GM12878 (cell line): ENCODE measurements around the gene RSBN1L. TPM values are rescaled to one million over a fixed set of nuclear protein-coding genes. Genes with fewer than 3 reads are reported as not detected.
A peak's percentile ranks its signal among the peaks of the same experiment; 100 is the strongest.

Experiments
- ATAC-seq: fragments of 200-7000 bp; cut with Tn5 transposase; 3 replicates; pipeline ENCODE4 v1.9.1; 2020; ENCODE audit warnings: mild to moderate bottlenecking, moderate library complexity
- BruUV-seq: library from RNA; stranded (reverse); fragments of 400-500 nt; replicated peaks from 2 replicates; lab custom pipeline; 2021; lab: Mats Ljungman, UMichigan
- CTCF ChIA-PET: fragments of 300-600 bp; sonication (Branson Sonifier 250); formaldehyde crosslinking; extraction: SDS; loops from one replicate; lab custom pipeline; 2021; ENCODE audit warnings: inconsistent platforms; lab: Yijun Ruan, JAX
- POLR2A ChIA-PET: fragments of 350-600 bp; formaldehyde crosslinking; extraction: SDS; loops from one replicate; lab custom pipeline; 2021; ENCODE audit warnings: inconsistent platforms; lab: Charles Lee
- RAD21 ChIA-PET: fragments of 300-600 bp; sonication (Branson Sonifier 250); formaldehyde crosslinking; loops from one replicate; lab custom pipeline; 2023; ENCODE audit warnings: antibody characterized with exemption; ENCODE audit not compliant: unreplicated experiment; lab: Charles Lee
- SMC1A ChIA-PET: fragments of 300-600 bp; sonication (Branson Sonifier 250); formaldehyde crosslinking; loops from one replicate; lab custom pipeline; 2023; ENCODE audit not compliant: unreplicated experiment, uncharacterized antibody; lab: Charles Lee
- DNase-seq: peaks from one replicate; pipeline ENCODE4 v3.0.0-alpha.2; 2011; ENCODE audit warnings: low read depth, low spot score
- FAIRE-seq: peaks from 3 replicates; lab custom pipeline; 2011; peaks lifted over from hg19 to GRCh38; lab: Jason Lieb, UNC
- H2AFZ ChIP-seq: 2 replicates; pipeline ENCODE4 v1.6.0; 2011; ENCODE audit warnings: low read depth, low read length, control low read depth; ENCODE audit not compliant: control insufficient read depth
- H3K27ac ChIP-seq: 2 replicates; pipeline ENCODE4 v1.5.1; 2011; ENCODE audit warnings: control low read depth; ENCODE audit not compliant: control insufficient read depth, insufficient read depth
- H3K27me3 ChIP-seq, 2 experiments: replicated peaks in 1 of 2; 2 replicates each; pipeline versions ENCODE4 v1.6.0 to v1.6.1; 2011; ENCODE audit warnings: low read length in 1 of 2; ENCODE audit not compliant: control insufficient read depth in 2 of 2, insufficient read depth in 2 of 2
- H3K36me3 ChIP-seq, 2 experiments: 2 replicates each; pipeline ENCODE4 v1.5.1; 2011; ENCODE audit warnings: low read length in 1 of 2; ENCODE audit not compliant: control insufficient read depth in 2 of 2, insufficient read depth in 2 of 2
- H3K4me1 ChIP-seq: 2 replicates; pipeline ENCODE4 v1.6.1; 2011; ENCODE audit warnings: mild to moderate bottlenecking, low read length, moderate library complexity, mixed read lengths; ENCODE audit not compliant: control insufficient read depth, insufficient read depth
- H3K4me2 ChIP-seq: 2 replicates; pipeline ENCODE4 v1.6.0; 2011; ENCODE audit warnings: control low read depth; ENCODE audit not compliant: control insufficient read depth, insufficient read depth
- H3K4me3 ChIP-seq: fragments of 200-600 bp; sonication (generic); 2 replicates; pipeline ENCODE4 v1.5.1; 2016
- H3K79me2 ChIP-seq: 2 replicates; pipeline ENCODE4 v1.6.0; 2011; ENCODE audit warnings: low read length; ENCODE audit not compliant: control insufficient read depth, insufficient read depth
- H3K9ac ChIP-seq: 2 replicates; pipeline ENCODE4 v1.8.0; 2011; ENCODE audit warnings: low read length, control low read depth, mixed read lengths; ENCODE audit not compliant: control insufficient read depth, insufficient read depth
- H3K9me3 ChIP-seq: replicated peaks from 3 replicates; pipeline ENCODE4 v1.5.1; 2011; ENCODE audit warnings: mild to moderate bottlenecking, low read length; ENCODE audit not compliant: control insufficient read depth, insufficient read depth
- H4K20me1 ChIP-seq: 2 replicates; pipeline ENCODE4 v1.6.0; 2011; ENCODE audit not compliant: control insufficient read depth, insufficient read depth
- CHD4 ChIP-seq: fragments of 200-600 bp; sonication (generic); IDR thresholded peaks from 2 replicates; pipeline ENCODE4 v1.6.1; 2016; ENCODE audit warnings: mild to moderate bottlenecking
- FOXK2 ChIP-seq: fragments of 450-650 bp; IDR thresholded peaks from 2 replicates; pipeline ENCODE4 v1.6.1; 2017; ENCODE audit warnings: mild to moderate bottlenecking, moderate library complexity
- IKZF2 ChIP-seq, 2 experiments: fragments of 450-650 bp; IDR thresholded peaks; 2 replicates each; pipeline ENCODE4 v1.6.1; 2017; ENCODE audit warnings: mild to moderate bottlenecking in 2 of 2, moderate library complexity in 2 of 2
- NFYB ChIP-seq: IDR thresholded peaks from 2 replicates; pipeline ENCODE4 v1.6.1; 2011; ENCODE audit warnings: low read depth, mild to moderate bottlenecking, low read length, improper control_type of control experiment, moderate library complexity; ENCODE audit not compliant: insufficient read depth
- SIX5 ChIP-seq: IDR thresholded peaks from 2 replicates; pipeline ENCODE4 v1.6.1; 2011; ENCODE audit warnings: mild to moderate bottlenecking, low read depth, low read length, moderate library complexity; ENCODE audit not compliant: severe bottlenecking
- WGBS: methylation state at CpG from one replicate; pipeline ENCODE4 v1.1.6; 2016; ENCODE audit warnings: low lambda C conversion rate; ENCODE audit not compliant: insufficient replicate concordance, insufficient coverage; ENCODE audit errors: missing lambda C conversion rate; 5-methylcytosine and 5-hydroxymethylcytosine counted together
- in situ Hi-C: fragments of 300-500 bp; cut with MboI; formaldehyde crosslinking; loops from 9 replicates; pipeline ENCODE4 v1.14.3; 2018; ENCODE audit warnings: mixed read lengths
- intact Hi-C: fragments of 100-400 bp; cut with micrococcal nuclease; formaldehyde crosslinking; loops from one replicate; pipeline ENCODE4 v1.14.2; 2022; ENCODE audit not compliant: unreplicated experiment
- polyA plus RNA-seq, 11 experiments: library from polyadenylated mRNA; depleted of rRNA in 4 of 11; unstranded in 6 of 11; stranded (reverse) in 5 of 11; fragments of >200 nt; fragmentation: Nextera tagmentation in 4 of 11; fragmentation: Illumina TruSeq in 1 of 11; extraction: Ambion mirVana in 4 of 11; extraction: Trizol in 1 of 11; gene quantifications; 1 replicate in 1 of 11; 2 replicates in 10 of 11; pipeline versions ENCODE4 v1.2.1 to v1.2.3, GENCODE V29; 2011 to 2016; ENCODE audit warnings: inconsistent platforms in 2 of 11, missing spikeins in 2 of 11, low read depth in 1 of 11
- total RNA-seq, 4 experiments: library from RNA; depleted of rRNA in 3 of 4; stranded (reverse); fragments of >200 nt in 3 of 4; fragmentation: Illumina TruSeq in 1 of 4; extraction: Trizol in 1 of 4; gene quantifications; 2 replicates each; pipeline versions ENCODE4 v1.2.1 to v1.2.3, GENCODE V29; 2013 to 2021

RSBN1L gene
- total and polyA plus RNA-seq, 10 of the 15 experiments (the other 5 are each of a cell fraction or from before 2014, with no cell fraction given): 4.5 to 23.7 (median 10.3) TPM

- Histone ChIP-seq H3K4me2 (peak overlapping the region; percentile 44; the same call in 1 of the 2 replicates), H3K9me3 (peaks cover 19% of the 10 kb centered on the region; the same call in 2 of the 3 replicates), H3K27ac (no peak overlapping the region), H3K27me3 (no peaks in the 10 kb centered on the region), H3K9ac (no peak overlapping the region), H3K36me3 (no peaks in the 10 kb centered on the region), H2AFZ (no peak overlapping the region), H4K20me1 (no peaks in the 10 kb centered on the region), H3K79me2 (peaks cover 44% of the 10 kb centered on the region), H3K4me1 (peaks cover 18% of the 10 kb centered on the region), H3K4me3 (no peak overlapping the region)
- TF ChIP-seq FOXK2 (no peak), NFYB (0 out of 2 replicates have a peak, but pooled peaks have one; percentile 19)
- DNase-seq (no peak), ATAC-seq (peak; percentile 17; the same call in 1 of the 3 replicates), FAIRE-seq (no peak)
- no TSS peak for BruUV-seq
- in situ Hi-C loops: no loop called here
- ChIA-PET RAD21 (no interaction called here), SMC1A (interaction anchor here (1.0 to 1.9 kb wide), 2 partner anchors 9 to 15 kb away, joined by 3 to 8 read pairs; no protein-coding TSS in a partner anchor), POLR2A (no interaction called here), CTCF (interaction anchor here (1.6 kb wide), 1 partner anchor 15 kb away, joined by 5 read pairs; no protein-coding TSS in a partner anchor)
- WGBS: 11% methylated on average over 2 of the region's 2 CpGs
- intact Hi-C loops: no loop called here
Observed at GRCh38 chr7:77827999-77828398, 131.7 kb downstream of the RSBN1L start.

GRCh38 chr7:77830649-77831355 is 134.5 kb downstream of the RSBN1L start:
- Histone ChIP-seq H3K27ac (no peak overlapping the region), H3K36me3 (peaks cover 0 to 2% of the 10 kb centered on the region in 2 experiments; a peak in 1 of 4 replicates), H3K9me3 (peaks cover 6% of the 10 kb centered on the region; the same call in 2 of the 3 replicates), H3K4me1 (peaks cover 8% of the 10 kb centered on the region), H4K20me1 (no peaks in the 10 kb centered on the region), H3K9ac (no peak overlapping the region), H3K4me2 (no peak overlapping the region), H3K4me3 (no peak overlapping the region), H2AFZ (no peak overlapping the region), H3K27me3 (no peaks in the 10 kb centered on the region), H3K79me2 (peaks cover 32% of the 10 kb centered on the region)
- BruUV-seq: no TSS peak
- TF ChIP-seq SIX5 (peak; percentile 7), IKZF2 (IDR thresholded peaks at IDR 0.05) (no peak), CHD4 (no peak)
- intact Hi-C loops: no loop called here
- ChIA-PET POLR2A (interaction anchor here (1.8 kb wide), 1 partner anchor 10 kb away, joined by 5 read pairs; no protein-coding TSS in a partner anchor), RAD21 (no interaction called here), SMC1A (interaction anchor here (1.4 to 2.0 kb wide), 2 partner anchors 10 to 17 kb away, joined by 4 to 8 read pairs; no protein-coding TSS in a partner anchor), CTCF (interaction anchor here (0.5 to 0.6 kb wide), 2 partner anchors 172 to 679 kb away, joined by 3 to 4 read pairs; no protein-coding TSS in a partner anchor)
- 64% methylated on average over 8 of the region's 8 CpGs for WGBS
- in situ Hi-C loops: no loop called here
- FAIRE-seq (no peak), DNase-seq (no peak), ATAC-seq (no peak)
